ENCODE data around the gene NBL1.

- peak; percentile 74 for TF ChIP-seq CTCF (IDR thresholded peaks at IDR 0.05; ENCODE audit: poor library complexity)
- no peak for TF ChIP-seq EZH2 (IDR thresholded peaks at IDR 0.05; ENCODE audit: borderline replicate concordance)
- no peak for TF ChIP-seq EZH2phosphoT487 (IDR thresholded peaks at IDR 0.05; ENCODE audit: low read depth, severe bottlenecking, unreplicated experiment)
These were observed 17.7 kb downstream of the NBL1 start for GRCh38 chr1:19661721-19662228.
